Measurements from ENCODE around the gene TRIM31. TPM values are rescaled to one million over a fixed set of nuclear protein-coding genes. Genes with fewer than 3 reads are reported as not detected.

TRIM31 gene, protein sequence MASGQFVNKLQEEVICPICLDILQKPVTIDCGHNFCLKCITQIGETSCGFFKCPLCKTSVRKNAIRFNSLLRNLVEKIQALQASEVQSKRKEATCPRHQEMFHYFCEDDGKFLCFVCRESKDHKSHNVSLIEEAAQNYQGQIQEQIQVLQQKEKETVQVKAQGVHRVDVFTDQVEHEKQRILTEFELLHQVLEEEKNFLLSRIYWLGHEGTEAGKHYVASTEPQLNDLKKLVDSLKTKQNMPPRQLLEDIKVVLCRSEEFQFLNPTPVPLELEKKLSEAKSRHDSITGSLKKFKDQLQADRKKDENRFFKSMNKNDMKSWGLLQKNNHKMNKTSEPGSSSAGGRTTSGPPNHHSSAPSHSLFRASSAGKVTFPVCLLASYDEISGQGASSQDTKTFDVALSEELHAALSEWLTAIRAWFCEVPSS
- not detected for total RNA-seq

- Mint-ChIP-seq H3K4me1 (peaks cover 6% of the 10 kb centered on the region), H3K36me3 (ENCODE audit: low read depth) (no peaks in the 10 kb centered on the region), H3K4me3 (no peak within 1 kb of the TSS), H3K9me3 (no peaks in the 10 kb centered on the region), H3K27ac (no peak within 1 kb of the TSS), H3K27me3 (peaks cover 45% of the 10 kb centered on the region)
- peak; percentile 77 for ATAC-seq (replicated peaks)
These were observed at the start of gene TRIM31 for GRCh38 chr6:30113003-30113759. Gene TRIM31 (minus strand): TSS chr6:30113090. CDS start chr6:30112805, 285 bp downstream.

DNA sequence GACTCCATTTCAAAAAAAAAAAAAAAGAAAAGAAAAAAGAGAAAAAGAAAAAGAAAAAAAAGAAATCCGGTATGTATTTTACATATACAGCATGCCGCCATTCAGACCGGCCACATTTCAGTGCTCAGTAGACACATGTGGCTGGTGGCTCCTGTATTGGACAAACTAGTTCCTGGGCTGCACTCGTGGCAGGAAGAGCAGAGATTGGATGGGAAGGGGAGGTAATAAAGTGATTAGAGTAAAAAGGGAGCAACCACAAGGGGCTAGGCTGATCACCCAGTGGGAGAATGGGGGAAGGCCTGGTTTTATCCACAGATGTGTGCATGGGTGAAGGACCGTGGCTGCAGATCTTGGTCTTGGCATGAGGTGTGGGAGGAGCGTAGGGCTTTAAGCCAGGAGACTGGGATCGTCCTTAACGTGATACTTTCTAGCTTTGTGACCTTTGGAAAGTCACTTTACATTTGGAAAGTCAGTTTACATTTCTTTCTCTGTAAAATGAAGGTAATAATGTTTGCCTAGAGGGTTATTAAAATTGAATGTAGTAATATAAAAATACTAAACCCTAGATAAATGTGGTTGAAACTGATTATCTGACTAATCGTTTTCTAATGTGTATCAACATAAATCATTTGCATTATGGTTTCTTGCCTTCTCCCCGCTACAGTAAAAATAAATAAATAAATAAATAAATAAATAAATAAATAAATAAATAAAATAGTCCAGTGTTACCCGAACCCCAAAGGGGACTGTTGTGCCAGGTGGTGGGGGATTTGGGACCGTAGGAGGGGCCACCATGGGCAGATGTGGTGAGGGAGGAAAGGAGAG, 49.6 kb upstream of the TRIM31 start:
- Mint-ChIP-seq H3K4me3 (peak overlapping the region; percentile 42), H3K27ac (peak overlapping the region; percentile 58), H3K4me1 (peaks cover 16% of the 10 kb centered on the region), H3K27me3 (peaks cover 11% of the 10 kb centered on the region), H3K36me3 (ENCODE audit: low read depth) (no peaks in the 10 kb centered on the region), H3K9me3 (no peaks in the 10 kb centered on the region)
- peak; percentile 5 for ATAC-seq (replicated peaks)

DNA sequence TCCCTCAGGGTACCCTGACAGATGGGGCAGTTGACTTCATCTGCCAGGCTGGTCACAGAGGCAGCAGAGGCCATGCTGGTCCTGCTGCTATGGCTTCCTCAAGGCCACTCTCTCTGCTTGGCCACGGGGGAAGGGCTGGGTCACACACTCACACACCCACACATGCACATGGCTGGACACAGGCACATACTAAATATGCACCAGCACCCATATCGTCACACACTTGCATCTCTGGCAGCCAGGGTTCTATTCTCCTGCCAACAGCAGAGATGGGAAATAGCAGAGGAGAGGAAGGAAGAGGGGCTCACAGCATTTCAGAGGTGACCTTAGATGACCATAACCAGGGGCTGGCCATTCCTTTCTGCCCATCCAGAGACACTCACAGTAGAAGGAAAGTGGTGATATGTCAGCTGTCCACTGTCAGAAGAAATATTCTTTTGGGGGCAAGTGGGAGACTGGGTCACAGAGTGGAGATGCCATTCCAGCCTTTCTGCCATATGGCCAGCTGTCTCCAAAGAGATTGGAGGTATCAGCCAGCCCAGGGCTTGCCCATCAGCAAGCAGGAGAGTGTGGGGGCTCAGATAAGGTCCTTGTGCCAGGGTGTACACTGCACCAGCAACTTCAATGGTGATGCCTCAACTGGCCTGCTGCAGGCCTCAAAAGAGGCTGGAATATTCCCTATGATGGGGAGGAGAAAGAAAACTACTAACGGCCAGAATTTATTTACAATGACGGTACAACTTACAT, 48.1 kb upstream of the TRIM31 start, which contains the start of gene TRIM10:
TSS of gene TRIM10 (minus strand) at position 427 of the 747 bp plus-strand sequence. CDS start at position 74, 353 bp downstream.
- peaks cover 16% of the 10 kb centered on the region for H3K4me1 Mint-ChIP-seq
- H3K27ac Mint-ChIP-seq, result no peak within 1 kb of the TSS
- ATAC-seq (replicated peaks), result no peak
- peaks cover 15% of the 10 kb centered on the region for H3K27me3 Mint-ChIP-seq
- no peaks in the 10 kb centered on the region for H3K9me3 Mint-ChIP-seq
- no peaks in the 10 kb centered on the region for H3K36me3 Mint-ChIP-seq (ENCODE audit: low read depth)
- no peak within 1 kb of the TSS for H3K4me3 Mint-ChIP-seq

DNA sequence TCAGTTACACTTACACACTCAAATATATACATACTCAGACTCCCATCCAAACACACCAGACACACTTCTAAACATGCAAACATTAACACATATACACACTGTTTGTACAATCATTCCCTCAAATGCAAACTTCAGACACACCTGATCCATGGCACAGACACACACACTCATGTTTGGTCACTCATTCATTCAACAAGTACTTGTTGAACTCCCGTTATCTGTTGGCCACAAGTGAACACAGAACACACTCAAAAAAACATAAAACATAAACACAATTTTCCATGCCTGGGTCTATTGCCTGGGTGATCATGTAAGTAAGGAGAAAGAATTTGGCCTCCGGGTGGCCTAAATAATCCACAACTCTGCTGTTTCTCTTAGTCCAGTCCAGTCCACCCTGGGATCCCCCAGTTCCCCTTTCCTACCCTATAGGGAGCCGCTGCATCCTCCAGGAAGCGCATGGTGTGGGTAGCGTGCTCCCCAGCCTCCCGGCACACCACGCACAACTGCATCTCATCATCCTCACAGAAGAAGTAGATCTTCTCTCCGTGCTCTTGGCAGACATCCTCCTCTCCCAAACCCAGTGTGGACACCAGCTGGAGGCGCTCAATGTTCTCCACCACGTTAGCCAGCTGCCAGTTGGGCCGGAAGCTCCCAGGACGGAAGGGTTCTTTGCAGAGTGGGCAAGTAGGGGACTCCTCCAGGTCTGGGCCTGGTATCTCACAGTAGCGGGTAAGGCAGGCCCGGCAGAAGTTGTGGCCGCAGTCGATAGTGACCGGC, 47.3 kb upstream of the TRIM31 start:
- no peak overlapping the region for H3K27ac Mint-ChIP-seq
- H3K4me3 Mint-ChIP-seq, result no peak overlapping the region
- ATAC-seq (replicated peaks), result no peak
- peaks cover 21% of the 10 kb centered on the region for H3K27me3 Mint-ChIP-seq
- no peaks in the 10 kb centered on the region for H3K9me3 Mint-ChIP-seq
- peaks cover 16% of the 10 kb centered on the region for H3K4me1 Mint-ChIP-seq
- no peaks in the 10 kb centered on the region for H3K36me3 Mint-ChIP-seq (ENCODE audit: low read depth)

DNA sequence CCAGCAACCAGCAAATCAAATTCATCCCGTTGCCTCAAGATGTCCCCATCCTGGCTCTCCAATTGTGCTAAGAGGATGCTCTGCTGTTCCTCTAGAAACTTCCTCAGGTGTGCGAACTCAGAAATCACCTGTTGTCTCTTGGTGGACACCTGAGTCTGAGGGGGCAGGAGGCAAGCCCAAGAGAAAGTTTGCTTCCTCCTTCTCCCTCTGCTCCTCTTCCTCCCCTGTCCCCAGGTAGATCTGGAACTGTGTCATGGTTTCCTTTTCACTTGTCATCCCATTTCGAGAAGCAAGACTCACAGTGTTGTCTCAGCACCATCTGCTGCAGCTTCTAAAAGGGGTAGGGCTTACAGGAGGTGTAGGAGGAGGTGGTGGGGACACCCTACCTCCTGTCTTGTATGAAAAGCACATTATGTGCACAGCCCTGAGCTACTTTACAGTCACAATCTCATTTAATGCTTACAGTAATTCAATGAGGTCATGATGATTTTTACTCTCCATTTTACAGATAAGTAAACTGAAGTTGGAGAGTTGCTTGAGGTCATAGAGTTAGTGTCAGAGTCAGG, 45.7 kb upstream of the TRIM31 start:
- no peak overlapping the region for H3K4me3 Mint-ChIP-seq
- no peaks in the 10 kb centered on the region for H3K36me3 Mint-ChIP-seq (ENCODE audit: low read depth)
- H3K9me3 Mint-ChIP-seq, result no peaks in the 10 kb centered on the region
- H3K27me3 Mint-ChIP-seq, result peaks cover 29% of the 10 kb centered on the region
- no peak overlapping the region for H3K27ac Mint-ChIP-seq
- H3K4me1 Mint-ChIP-seq, result peaks cover 16% of the 10 kb centered on the region
- peak; percentile 88 for ATAC-seq (replicated peaks)

- H3K36me3 Mint-ChIP-seq (ENCODE audit: low read depth), result no peaks in the 10 kb centered on the region
- H3K27me3 Mint-ChIP-seq, result peaks cover 34% of the 10 kb centered on the region
- H3K4me1 Mint-ChIP-seq, result peaks cover 16% of the 10 kb centered on the region
- no peak overlapping the region for H3K27ac Mint-ChIP-seq
- no peak overlapping the region for H3K4me3 Mint-ChIP-seq
- no peak for ATAC-seq (replicated peaks)
- no peaks in the 10 kb centered on the region for H3K9me3 Mint-ChIP-seq
These were observed 45.1 kb upstream of the TRIM31 start for GRCh38 chr6:30157999-30158398.

- no peak for ATAC-seq (replicated peaks)
- Mint-ChIP-seq H3K36me3 (ENCODE audit: low read depth) (no peaks in the 10 kb centered on the region), H3K4me3 (no peak overlapping the region), H3K4me1 (peaks cover 16% of the 10 kb centered on the region), H3K27ac (no peak overlapping the region), H3K27me3 (peaks cover 36% of the 10 kb centered on the region), H3K9me3 (no peaks in the 10 kb centered on the region)
These were observed 44.7 kb upstream of the TRIM31 start for GRCh38 chr6:30157581-30157980.

DNA sequence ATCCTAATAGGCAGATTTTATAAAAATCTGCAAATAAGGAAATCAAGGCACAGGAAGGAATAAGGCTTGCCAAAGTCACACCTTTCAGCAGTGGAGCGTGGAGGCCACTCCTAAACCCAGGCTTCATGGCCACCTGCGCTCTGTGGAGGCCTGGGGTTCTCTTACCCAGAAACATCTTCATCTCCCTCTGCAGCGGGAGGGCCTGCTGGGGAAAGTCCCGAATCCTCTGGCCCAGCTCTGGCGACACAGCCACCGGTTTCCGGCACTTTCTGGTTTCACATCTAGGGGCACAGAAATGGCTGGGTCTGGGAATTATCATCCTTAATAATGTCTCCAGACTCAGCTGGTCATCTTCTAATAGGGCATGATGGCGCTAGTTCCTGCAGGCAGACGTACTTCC, 43.9 kb upstream of the TRIM31 start:
- H3K9me3 Mint-ChIP-seq, result no peaks in the 10 kb centered on the region
- H3K27me3 Mint-ChIP-seq, result peaks cover 36% of the 10 kb centered on the region
- no peak overlapping the region for H3K4me3 Mint-ChIP-seq
- H3K4me1 Mint-ChIP-seq, result peaks cover 10% of the 10 kb centered on the region
- no peak overlapping the region for H3K27ac Mint-ChIP-seq
- no peak for ATAC-seq (replicated peaks)
- H3K36me3 Mint-ChIP-seq (ENCODE audit: low read depth), result no peaks in the 10 kb centered on the region

DNA sequence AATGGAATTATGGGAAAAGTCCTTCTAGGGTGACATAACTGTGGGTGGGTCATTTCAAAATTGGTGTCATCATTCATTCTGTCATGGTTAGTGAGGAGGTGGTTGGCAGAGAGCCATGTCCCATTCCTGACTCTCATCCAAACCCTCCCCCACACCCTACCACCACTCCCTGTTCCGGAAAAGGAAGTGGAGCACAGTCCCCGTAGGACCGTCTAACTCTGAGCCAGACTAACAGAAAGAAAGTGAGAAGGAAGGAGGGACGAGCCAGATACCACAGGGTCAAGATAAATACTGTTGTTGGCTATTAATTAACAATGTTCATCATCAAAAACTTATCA, 43.3 kb upstream of the TRIM31 start:
- ATAC-seq (replicated peaks), result no peak
- Mint-ChIP-seq H3K36me3 (ENCODE audit: low read depth) (no peaks in the 10 kb centered on the region), H3K4me1 (peaks cover 10% of the 10 kb centered on the region), H3K27me3 (peaks cover 36% of the 10 kb centered on the region), H3K27ac (no peak overlapping the region), H3K9me3 (no peaks in the 10 kb centered on the region), H3K4me3 (no peak overlapping the region)

- Mint-ChIP-seq H3K27ac (no peak overlapping the region), H3K9me3 (no peaks in the 10 kb centered on the region), H3K36me3 (ENCODE audit: low read depth) (no peaks in the 10 kb centered on the region), H3K27me3 (peaks cover 36% of the 10 kb centered on the region), H3K4me3 (no peak overlapping the region), H3K4me1 (peaks cover 10% of the 10 kb centered on the region)
- ATAC-seq (replicated peaks), result no peak
These were observed 42.8 kb upstream of the TRIM31 start for GRCh38 chr6:30155520-30156261.

- Mint-ChIP-seq H3K4me1 (peaks cover 10% of the 10 kb centered on the region), H3K27me3 (peaks cover 40% of the 10 kb centered on the region), H3K27ac (no peak overlapping the region), H3K36me3 (ENCODE audit: low read depth) (no peaks in the 10 kb centered on the region), H3K4me3 (no peak overlapping the region), H3K9me3 (no peaks in the 10 kb centered on the region)
- ATAC-seq (replicated peaks), result no peak
These were observed 42.0 kb upstream of the TRIM31 start for GRCh38 chr6:30154709-30155519.

DNA sequence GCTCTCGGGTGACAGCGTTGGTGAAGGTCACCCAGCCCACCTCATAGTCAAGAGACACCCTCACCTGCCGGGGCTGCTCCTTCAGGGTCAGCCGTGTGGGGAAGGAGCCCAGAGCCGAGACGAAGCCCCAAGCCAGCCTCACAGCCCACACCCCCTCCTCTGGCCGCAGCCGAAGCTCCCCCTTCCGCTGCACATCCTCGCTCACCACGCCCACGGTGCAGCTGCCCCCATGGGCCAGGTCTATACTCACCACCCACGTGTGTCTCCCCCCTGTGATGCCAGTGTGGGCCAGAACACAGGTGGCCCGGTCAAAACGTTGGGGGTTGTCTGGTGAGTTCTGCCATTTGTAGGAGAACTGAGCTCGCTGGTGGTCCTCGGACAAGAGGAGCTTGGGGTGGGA, 41.2 kb upstream of the TRIM31 start:
- Mint-ChIP-seq H3K36me3 (ENCODE audit: low read depth) (no peaks in the 10 kb centered on the region), H3K4me1 (peaks cover 10% of the 10 kb centered on the region), H3K9me3 (no peaks in the 10 kb centered on the region), H3K4me3 (no peak overlapping the region), H3K27ac (no peak overlapping the region), H3K27me3 (peaks cover 38% of the 10 kb centered on the region)
- no peak for ATAC-seq (replicated peaks)

Measured in activated T-helper 17 cell treated with anti-CD3 and anti-CD28 coated beads, Interleukin-2, amount 50 U/mL, for 72 hours (primary cell).